ENCODE data around the gene OAS1.
"Not testable (repeated sequence)": the region's sequence is repeated elsewhere in the genome, so short reads cannot be mapped to it uniquely, and the experiment has no call there.

Gene OAS1

GRCh38 chr12:112937741-112938719 lies 31.3 kb downstream of the OAS1 start, which contains the start of gene OAS3:
Gene OAS3, plus strand, starts transcription at chr12:112938474. Its CDS starts 57 bp downstream, at chr12:112938531.
- no peak for DNase-seq

- no peak for DNase-seq
Measured at GRCh38 chr12:112938751-112939150, 32.0 kb downstream of the OAS1 start.

- DNase-seq, result no peak
Measured at GRCh38 chr12:112939761-112940381, 33.1 kb downstream of the OAS1 start.

- DNase-seq, result no peak
Measured at GRCh38 chr12:112941528-112942335, 35.0 kb downstream of the OAS1 start.

GRCh38 chr12:112942572-112942971 lies 35.8 kb downstream of the OAS1 start:
- DNase-seq, result no peak

- DNase-seq, result no peak
Measured at GRCh38 chr12:112944024-112944690, 37.4 kb downstream of the OAS1 start.

GRCh38 chr12:112945515-112945914 lies 38.8 kb downstream of the OAS1 start:
- DNase-seq, result no peak

GRCh38 chr12:112946236-112947000 lies 39.7 kb downstream of the OAS1 start:
- no peak for DNase-seq

- no peak for DNase-seq
Measured at GRCh38 chr12:112947314-112947713, 40.6 kb downstream of the OAS1 start.

GRCh38 chr12:112947761-112948160 lies 41.0 kb downstream of the OAS1 start:
- no peak for DNase-seq

GRCh38 chr12:112948806-112949205 lies 42.0 kb downstream of the OAS1 start:
- no peak for DNase-seq

- DNase-seq, result no peak
Measured at GRCh38 chr12:112950701-112951100, 43.9 kb downstream of the OAS1 start.

- not testable (repeated sequence) for DNase-seq
Measured at GRCh38 chr12:112957125-112957524, 50.4 kb downstream of the OAS1 start.

- DNase-seq, result no peak
Measured at GRCh38 chr12:112961074-112961473, 54.3 kb downstream of the OAS1 start.

- no peak for DNase-seq
Measured at GRCh38 chr12:112961536-112961935, 54.8 kb downstream of the OAS1 start.

- no peak for DNase-seq
Measured at GRCh38 chr12:112962561-112962960, 55.8 kb downstream of the OAS1 start.

- no peak for DNase-seq
Measured at GRCh38 chr12:112963227-112963861, 56.6 kb downstream of the OAS1 start.

- DNase-seq, result no peak
Measured at GRCh38 chr12:112964067-112964670, 57.4 kb downstream of the OAS1 start.

GRCh38 chr12:112964915-112965314 lies 58.2 kb downstream of the OAS1 start:
- no peak for DNase-seq

GRCh38 chr12:112965643-112966042 lies 58.9 kb downstream of the OAS1 start:
- no peak for DNase-seq

- DNase-seq, result no peak
Measured at GRCh38 chr12:112967306-112967705, 60.5 kb downstream of the OAS1 start.
